OCI-M2 (cell line): ENCODE results near the gene RHOB.
"Not testable (repeated sequence)": the region's sequence is repeated elsewhere in the genome, so short reads cannot be mapped to it uniquely, and the experiment has no call there.

Experiments
- DNase-seq: peaks from one replicate; lab custom pipeline; 2025; ENCODE audit not compliant: unreplicated experiment; lab: John Stamatoyannopoulos, UW

The RHOB gene

GRCh38 chr2:20451761-20452499, 5.1 kb downstream of the RHOB start:
- DNase-seq, result no peak

DNA sequence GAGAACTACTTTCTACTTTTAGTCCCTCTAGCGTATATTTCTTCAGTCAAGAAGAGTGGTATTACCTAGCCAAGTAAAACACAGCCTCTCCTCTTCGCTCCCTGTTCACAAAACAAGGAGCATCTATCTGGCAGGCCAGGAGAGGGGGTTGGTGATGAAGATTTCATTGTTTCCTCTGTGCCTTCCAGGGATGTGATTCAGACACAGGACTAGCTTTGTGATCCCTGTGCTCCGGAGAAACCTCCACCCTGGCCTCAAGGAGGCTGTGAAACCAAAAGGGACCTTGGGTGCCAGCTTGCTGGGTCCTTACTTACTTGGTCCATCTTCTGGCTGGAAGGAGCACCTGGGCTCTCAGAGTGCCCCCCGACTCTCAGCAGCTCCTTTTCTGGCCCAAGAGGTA, 5.7 kb downstream of the RHOB start:
- DNase-seq, result no peak

- DNase-seq, result no peak
Measured at GRCh38 chr2:20453087-20453486, 6.2 kb downstream of the RHOB start.

- DNase-seq, result no peak
Measured at GRCh38 chr2:20454036-20454981, 7.4 kb downstream of the RHOB start.

DNA sequence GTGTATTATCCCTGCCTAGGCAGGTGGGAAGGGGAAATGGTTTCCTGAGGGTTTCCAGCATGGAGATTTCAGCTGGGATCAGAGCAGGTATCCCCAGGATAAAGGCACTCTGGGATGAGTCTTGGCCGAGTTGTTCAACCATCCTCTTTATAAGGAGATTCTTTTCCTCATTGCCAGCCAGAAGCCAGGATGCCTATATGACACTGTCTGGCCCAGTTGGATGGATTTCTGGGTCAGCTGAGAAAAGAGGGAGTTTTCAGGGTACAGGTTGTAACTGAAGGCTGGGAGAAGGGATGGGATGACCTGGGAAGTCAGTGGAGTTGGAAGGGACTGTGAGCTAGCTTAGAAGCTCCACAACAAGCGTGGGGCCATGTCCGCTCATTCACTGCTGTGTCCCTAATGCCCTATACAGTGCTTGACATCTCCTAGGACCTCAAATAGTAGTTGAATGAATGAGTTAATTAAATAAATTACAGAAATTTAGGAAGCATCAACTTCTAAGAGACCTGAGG, 8.3 kb downstream of the RHOB start:
- DNase-seq, result no peak

DNA sequence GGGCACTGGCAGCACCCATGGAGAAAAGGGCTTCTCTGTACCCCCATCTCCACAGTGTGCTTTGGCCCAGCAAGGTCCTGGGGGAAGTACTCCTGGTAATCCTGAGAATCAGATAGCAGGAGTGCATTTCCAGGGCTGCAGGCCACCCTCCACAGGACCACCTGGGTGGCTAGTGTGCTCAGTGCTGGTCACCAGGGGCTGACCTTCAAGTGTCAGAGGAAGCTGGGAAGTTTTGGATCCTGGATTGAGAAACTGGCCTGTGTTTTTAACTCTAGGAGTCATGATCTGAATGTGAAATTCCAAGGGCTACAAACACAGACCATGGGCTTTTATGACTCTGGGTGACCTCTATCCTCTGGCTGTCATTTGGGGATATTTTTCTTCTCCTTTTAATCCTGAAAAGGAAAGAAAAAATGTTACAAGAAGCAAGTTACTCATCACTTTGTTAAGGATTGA, 9.3 kb downstream of the RHOB start:
- no peak for DNase-seq

GRCh38 chr2:20456636-20457426, 10.0 kb downstream of the RHOB start:
- DNase-seq, result no peak

- no peak for DNase-seq
Measured at GRCh38 chr2:20457661-20458630, 11.1 kb downstream of the RHOB start.

DNA sequence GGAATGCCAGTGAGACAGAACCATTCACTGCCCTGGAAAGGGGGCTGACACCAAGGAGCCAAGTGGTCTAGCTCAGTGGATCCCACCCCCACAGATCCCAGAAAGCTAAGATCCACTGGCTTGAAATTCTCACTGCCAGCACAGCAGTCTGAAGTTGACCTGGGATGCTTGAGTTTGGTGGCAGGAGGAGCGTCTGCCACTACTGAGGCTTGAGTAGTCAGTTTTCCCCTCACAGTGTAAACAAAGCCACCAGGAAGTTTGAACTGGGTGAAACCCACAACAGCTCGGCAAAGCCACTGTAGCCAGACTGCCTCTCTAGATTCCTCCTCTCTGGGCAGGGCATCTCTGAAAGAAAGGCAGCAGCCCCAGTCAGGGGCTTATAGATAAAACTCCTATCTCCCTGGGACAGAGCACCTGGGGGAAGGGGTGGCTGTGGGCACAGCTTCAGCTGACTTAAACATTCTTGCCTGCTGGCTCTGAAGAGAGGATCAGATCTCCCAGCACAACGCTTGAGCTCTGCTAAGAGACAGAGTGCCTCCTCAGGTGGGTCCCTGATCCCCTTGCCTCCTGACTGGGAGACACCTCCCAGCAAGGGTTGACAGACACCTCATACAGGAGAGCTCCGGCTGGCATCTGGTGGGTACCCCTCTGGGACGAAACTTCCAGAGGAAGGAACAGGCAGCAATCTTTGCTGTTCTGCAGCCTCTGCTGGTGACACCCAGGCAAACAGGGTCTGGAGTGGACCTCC, 12.0 kb downstream of the RHOB start:
- not testable (repeated sequence) for DNase-seq

- no peak for DNase-seq
Measured at GRCh38 chr2:20465716-20466394, 19.0 kb downstream of the RHOB start.

GRCh38 chr2:20467789-20468548, 21.1 kb downstream of the RHOB start:
- no peak for DNase-seq

DNA sequence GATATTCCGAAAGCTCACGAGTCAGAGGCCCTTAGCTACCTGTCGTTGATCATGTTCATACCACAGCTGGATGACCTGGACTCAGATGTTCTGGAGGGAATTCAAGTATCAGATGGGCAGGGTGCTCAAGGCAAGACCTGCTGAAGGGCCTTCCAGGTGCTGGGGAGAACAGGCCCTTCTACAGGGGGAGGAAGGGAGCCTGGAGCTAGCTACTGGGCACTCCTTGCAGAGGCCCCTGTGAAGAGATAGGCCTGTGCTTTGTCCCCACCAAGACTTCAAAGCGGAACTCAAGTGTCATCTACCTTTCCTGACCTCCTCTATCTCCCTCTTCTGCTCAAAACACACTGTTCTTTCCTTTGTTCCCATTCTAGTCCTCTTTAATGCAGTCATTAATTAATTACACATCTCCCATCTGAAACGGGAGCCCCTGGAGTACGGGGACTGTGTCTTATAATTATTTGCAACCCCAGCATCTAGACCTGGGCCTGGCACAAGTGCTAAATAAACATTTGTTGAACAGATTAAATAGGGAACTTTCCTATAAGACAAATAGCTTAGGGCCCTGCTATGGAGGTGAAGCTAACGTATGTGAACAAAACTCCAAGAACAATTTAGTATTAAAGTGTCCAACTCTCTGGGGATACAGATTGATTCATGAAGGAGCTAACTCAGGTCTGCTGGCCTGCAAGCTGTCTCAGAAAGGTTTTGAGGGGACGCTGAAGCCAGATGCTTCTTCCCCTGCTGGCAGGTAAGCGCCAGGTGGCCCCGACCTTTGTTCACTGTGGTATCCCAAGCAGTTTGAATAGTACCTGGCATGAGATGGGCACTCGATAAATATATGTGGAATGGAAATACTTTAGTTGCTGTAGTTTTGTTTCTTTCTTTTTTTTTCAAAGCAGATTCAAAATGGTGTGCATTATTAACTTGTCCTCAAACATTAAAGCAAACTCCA, 22.0 kb downstream of the RHOB start:
- no peak for DNase-seq

GRCh38 chr2:20469595-20469994, 22.7 kb downstream of the RHOB start:
- no peak for DNase-seq

GRCh38 chr2:20470211-20470610, 23.3 kb downstream of the RHOB start:
- DNase-seq, result no peak

DNA sequence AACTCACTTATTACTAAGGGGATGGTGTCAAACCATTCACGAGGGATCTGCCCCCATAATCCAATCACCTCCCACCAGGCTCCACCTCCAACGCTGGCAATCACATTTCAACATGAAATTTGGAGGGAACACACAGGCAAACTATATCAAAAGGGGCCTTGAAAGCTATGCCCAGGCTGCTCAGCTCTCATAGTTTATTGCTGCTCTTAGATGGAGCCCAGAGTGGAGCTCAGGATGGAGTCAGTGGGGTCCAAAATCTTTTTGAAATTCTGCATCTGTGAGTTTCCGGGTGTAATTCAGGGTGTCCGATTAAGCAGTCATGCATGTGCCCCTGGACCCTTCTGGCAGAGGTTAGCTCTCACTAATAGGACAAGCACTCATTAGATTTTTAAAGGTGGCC, 24.3 kb downstream of the RHOB start:
- DNase-seq, result no peak

- no peak for DNase-seq
Measured at GRCh38 chr2:20471902-20472559, 25.2 kb downstream of the RHOB start.
